Tibial nerve (tissue), 4 donors: ENCODE measurements around the gene ABL2. TPM values are rescaled to one million over a fixed set of nuclear protein-coding genes. Genes with fewer than 3 reads are reported as not detected.

ENCODE experiments used
- DNase-seq, 2 donors: peaks; one replicate each; pipeline ENCODE4 v3.0.0-alpha.2; 2019; ENCODE audit warnings: low spot score in 2 of 2
- H3K27ac ChIP-seq, 4 donors: fragments of 200-600 bp; sonication (generic) in 3 of 4; one replicate each; pipeline ENCODE4 v1.5.1; 2017 to 2019; ENCODE audit warnings: mild to moderate bottlenecking in 1 of 4
- H3K27me3 ChIP-seq, 2 donors: fragments of 200-600 bp; sonication (generic) in 1 of 2; one replicate each; pipeline versions ENCODE4 v1.5.1 to v1.6.0; 2017 to 2019
- H3K36me3 ChIP-seq, 3 donors: fragments of 200-600 bp; sonication (generic); one replicate each; pipeline ENCODE4 v1.5.1; 2018 to 2019
- H3K4me1 ChIP-seq, 4 donors: fragments of 200-600 bp; sonication (generic) in 3 of 4; one replicate each; pipeline ENCODE4 v1.5.1; 2017 to 2019
- H3K4me3 ChIP-seq, 4 donors: fragments of 200-600 bp; sonication (generic) in 3 of 4; one replicate each; pipeline ENCODE4 v1.5.1; 2017 to 2019; ENCODE audit warnings: mild to moderate bottlenecking in 1 of 4, moderate library complexity in 1 of 4
- H3K9me3 ChIP-seq, 4 donors: fragments of 200-600 bp; sonication (generic) in 3 of 4; one replicate each; pipeline ENCODE4 v1.5.1; 2017 to 2019
- EP300 ChIP-seq, 2 donors: sonication (generic); formaldehyde crosslinking; IDR thresholded peaks; one replicate each; pipeline ENCODE4 v1.6.1; 2017; ENCODE audit warnings: antibody characterized with exemption in 2 of 2, mild to moderate bottlenecking in 1 of 2
- POLR2A ChIP-seq, 2 donors: fragments of 450-650 bp; IDR thresholded peaks; one replicate each; pipeline ENCODE4 v1.6.1; 2017; ENCODE audit warnings: antibody characterized with exemption in 2 of 2, mild to moderate bottlenecking in 2 of 2, moderate library complexity in 2 of 2
- WGBS, 2 donors: methylation state at CpG; one replicate each; pipeline ENCODE4 v1.1.5; 2018; 5-methylcytosine and 5-hydroxymethylcytosine counted together
- total RNA-seq, 4 donors: library from RNA; depleted of rRNA; stranded (reverse); fragments of >200 nt; gene quantifications; one replicate each; pipeline ENCODE4 v1.1.0, GENCODE V29; 2016
- TF ChIP-seq, protein P1 (sequence below), 5 experiments: fragments of 200-600 bp in 3 of 5; fragments of 450-650 bp in 2 of 5; sonication (generic) in 3 of 5; IDR thresholded peaks; one replicate each; pipeline ENCODE4 v1.5.1; 2016 to 2019; ENCODE audit warnings: antibody characterized with exemption in 5 of 5, mild to moderate bottlenecking in 3 of 5, moderate library complexity in 2 of 5

Gene ABL2
- total RNA-seq, 4 donors from 2014 or later = 22.0 to 43.5 (median 27.0) TPM

DNA sequence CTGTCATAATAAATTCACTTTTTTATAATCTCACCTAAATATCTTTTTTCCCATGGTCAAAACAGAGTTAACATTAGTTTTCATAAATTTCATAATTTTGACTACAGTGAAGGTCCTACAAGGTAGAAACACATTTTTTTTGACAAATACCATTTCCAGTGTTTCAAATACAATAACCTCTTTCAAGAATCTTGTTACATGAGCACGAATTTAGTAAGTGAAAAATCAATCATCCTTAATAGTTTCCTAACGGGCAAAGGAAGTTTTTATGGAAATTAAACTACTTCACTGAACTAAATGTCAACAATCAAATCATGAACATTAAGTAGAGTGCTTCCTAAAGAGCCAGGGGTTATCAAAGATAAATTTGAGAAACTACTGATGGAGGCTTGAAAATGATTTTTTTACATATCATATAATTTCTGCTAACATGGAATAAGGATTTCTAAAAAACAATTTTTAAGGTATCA lies 35.4 kb downstream of the ABL2 start:
- no peaks in the 10 kb centered on the region for H3K36me3 ChIP-seq
- H3K27me3 ChIP-seq = no peaks in the 10 kb centered on the region
- H3K27ac ChIP-seq = no peak overlapping the region
- TF ChIP-seq, protein P1, sequence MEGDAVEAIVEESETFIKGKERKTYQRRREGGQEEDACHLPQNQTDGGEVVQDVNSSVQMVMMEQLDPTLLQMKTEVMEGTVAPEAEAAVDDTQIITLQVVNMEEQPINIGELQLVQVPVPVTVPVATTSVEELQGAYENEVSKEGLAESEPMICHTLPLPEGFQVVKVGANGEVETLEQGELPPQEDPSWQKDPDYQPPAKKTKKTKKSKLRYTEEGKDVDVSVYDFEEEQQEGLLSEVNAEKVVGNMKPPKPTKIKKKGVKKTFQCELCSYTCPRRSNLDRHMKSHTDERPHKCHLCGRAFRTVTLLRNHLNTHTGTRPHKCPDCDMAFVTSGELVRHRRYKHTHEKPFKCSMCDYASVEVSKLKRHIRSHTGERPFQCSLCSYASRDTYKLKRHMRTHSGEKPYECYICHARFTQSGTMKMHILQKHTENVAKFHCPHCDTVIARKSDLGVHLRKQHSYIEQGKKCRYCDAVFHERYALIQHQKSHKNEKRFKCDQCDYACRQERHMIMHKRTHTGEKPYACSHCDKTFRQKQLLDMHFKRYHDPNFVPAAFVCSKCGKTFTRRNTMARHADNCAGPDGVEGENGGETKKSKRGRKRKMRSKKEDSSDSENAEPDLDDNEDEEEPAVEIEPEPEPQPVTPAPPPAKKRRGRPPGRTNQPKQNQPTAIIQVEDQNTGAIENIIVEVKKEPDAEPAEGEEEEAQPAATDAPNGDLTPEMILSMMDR (IDR thresholded peaks at IDR 0.05) = no peak
- TF ChIP-seq POLR2A (IDR thresholded peaks at IDR 0.05) (no peak), EP300 (IDR thresholded peaks at IDR 0.05) (no peak)
- H3K4me1 ChIP-seq = peaks cover 0 to 26% (median 0%) of the 10 kb centered on the region in 4 donors
- no peaks in the 10 kb centered on the region for H3K9me3 ChIP-seq
- no peak for DNase-seq
- WGBS, 2 donors = 29 to 34% methylated on average over 2 of the region's 2 CpGs
- H3K4me3 ChIP-seq = no peak overlapping the region

DNA sequence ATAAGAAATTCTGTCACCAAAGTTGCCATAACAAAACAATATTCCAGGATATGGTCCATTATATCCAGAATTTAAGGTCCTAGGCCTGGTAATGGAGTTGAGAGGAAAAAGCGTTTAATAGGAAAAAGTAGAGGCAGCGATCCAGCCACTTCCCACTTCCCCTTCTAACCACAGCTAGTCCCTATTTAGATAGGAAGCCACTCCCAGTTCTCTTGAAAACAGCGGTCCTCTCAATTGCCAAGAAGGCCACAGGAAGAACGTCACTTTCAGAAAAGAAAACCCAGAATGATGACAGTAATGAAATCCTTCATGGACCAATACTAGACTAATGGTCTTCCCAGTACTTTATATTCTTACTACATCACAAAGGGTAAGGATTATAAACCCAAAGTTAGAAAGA lies 38.6 kb downstream of the ABL2 start:
- WGBS, 2 donors = 57 to 58% methylated on average over 4 of the region's 4 CpGs
- TF ChIP-seq, protein P1 (IDR thresholded peaks at IDR 0.05) = no peak
- no peak for TF ChIP-seq POLR2A (IDR thresholded peaks at IDR 0.05)
- peak; percentile 37 to 65 for TF ChIP-seq EP300 (IDR thresholded peaks at IDR 0.05)
- Histone ChIP-seq H3K9me3 (no peaks in the 10 kb centered on the region), H3K36me3 (no peaks in the 10 kb centered on the region), H3K4me3 (no peak overlapping the region), H3K4me1 (peaks cover 0 to 26% (median 0%) of the 10 kb centered on the region in 4 donors), H3K27ac (peak overlapping the region in 2 of 4 donors; percentile 37 to 73), H3K27me3 (no peaks in the 10 kb centered on the region)
- DNase-seq = no peak

DNA sequence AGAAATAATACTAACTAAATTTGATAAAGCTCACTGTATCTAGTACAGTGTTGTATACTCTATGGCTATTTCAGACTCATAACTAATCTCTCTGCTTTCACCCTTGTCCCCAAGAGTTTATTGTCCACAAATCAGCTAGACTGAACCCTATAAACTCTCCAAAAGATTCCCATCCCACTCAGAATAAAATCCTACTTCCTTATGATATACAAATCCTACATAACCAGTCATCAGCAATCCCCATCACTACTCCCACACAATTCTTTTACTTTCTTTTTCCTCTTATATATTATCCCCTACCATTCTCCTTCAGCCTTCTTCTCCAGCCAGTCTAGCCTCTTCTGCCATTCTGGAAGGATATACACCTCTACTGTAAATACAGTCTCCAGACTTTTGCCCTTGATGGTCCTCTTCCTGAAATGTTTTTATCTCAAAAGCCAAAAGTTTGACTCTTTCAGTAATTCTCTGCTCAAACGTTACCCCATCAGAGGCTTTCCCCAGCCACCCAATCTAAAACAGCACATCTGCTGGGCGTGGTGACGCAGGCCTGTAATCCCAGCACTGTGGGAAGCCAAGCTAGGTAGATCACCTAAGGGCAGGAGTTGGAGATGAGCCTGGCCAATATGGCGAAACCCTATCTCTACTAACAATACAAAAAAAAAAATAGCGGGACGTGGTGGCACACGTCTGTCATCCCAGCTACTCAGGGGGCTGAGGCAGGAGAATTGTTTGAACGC lies 41.6 kb downstream of the ABL2 start:
- no peak overlapping the region for H3K27ac ChIP-seq
- H3K27me3 ChIP-seq = no peaks in the 10 kb centered on the region
- TF ChIP-seq, protein P1 (IDR thresholded peaks at IDR 0.05) = no peak
- no peak for TF ChIP-seq EP300 (IDR thresholded peaks at IDR 0.05)
- TF ChIP-seq POLR2A (IDR thresholded peaks at IDR 0.05) = no peak
- H3K4me3 ChIP-seq = no peak overlapping the region
- no peak for DNase-seq
- H3K4me1 ChIP-seq = peaks cover 0 to 13% (median 0%) of the 10 kb centered on the region in 4 donors
- no peaks in the 10 kb centered on the region for H3K36me3 ChIP-seq
- 93 to 95% methylated on average over 8 of the region's 8 CpGs for WGBS, 2 donors
- no peaks in the 10 kb centered on the region for H3K9me3 ChIP-seq

DNA sequence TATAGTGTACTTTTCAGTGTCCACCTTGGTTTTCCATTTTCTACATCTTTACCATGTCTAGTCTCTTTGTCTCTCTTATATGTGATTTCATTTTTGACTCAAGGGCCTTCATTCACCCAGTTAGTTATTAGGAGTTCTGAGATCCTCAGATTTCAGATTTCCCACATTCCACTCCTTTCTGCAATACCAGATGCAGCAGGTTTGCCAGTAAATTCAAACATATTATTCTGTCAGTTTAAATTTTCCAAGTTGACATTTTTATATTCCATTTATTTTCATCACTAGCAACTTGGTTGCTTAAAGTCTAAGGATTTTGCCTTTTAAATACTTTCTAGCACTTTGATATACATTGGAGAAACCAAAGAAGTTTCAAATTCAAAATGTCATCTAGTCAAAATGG lies 42.4 kb downstream of the ABL2 start:
- DNase-seq = no peak
- no peak overlapping the region for H3K4me3 ChIP-seq
- H3K36me3 ChIP-seq = no peaks in the 10 kb centered on the region
- H3K27ac ChIP-seq = no peak overlapping the region
- TF ChIP-seq POLR2A (IDR thresholded peaks at IDR 0.05) (no peak), EP300 (IDR thresholded peaks at IDR 0.05) (no peak)
- TF ChIP-seq, protein P1 (IDR thresholded peaks at IDR 0.05) = no peak
- no peaks in the 10 kb centered on the region for H3K27me3 ChIP-seq
- H3K9me3 ChIP-seq = no peaks in the 10 kb centered on the region
- H3K4me1 ChIP-seq = peaks cover 0 to 13% (median 0%) of the 10 kb centered on the region in 4 donors

DNA sequence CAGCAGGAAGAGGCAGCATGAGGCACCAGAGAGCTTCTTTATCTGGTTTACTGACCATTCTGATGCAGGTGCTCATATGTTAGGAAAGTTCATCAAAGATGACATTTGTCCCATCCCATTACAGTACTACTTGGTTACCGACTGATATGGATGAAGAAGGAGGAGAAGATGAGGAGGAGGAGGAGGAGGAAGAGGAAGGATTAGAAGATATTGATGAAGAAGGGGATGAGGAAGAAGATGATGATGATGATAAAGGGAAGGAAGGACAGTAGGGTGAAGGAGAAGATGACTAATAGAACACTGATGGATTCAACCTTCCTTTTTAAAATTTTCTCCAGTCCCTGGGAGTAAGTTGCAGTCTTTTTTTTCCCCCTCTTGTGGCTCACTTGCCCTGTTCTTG lies 45.1 kb downstream of the ABL2 start:
- Histone ChIP-seq H3K27ac (no peak overlapping the region), H3K36me3 (no peaks in the 10 kb centered on the region), H3K4me1 (peaks cover 0 to 10% (median 0%) of the 10 kb centered on the region in 4 donors), H3K27me3 (no peaks in the 10 kb centered on the region), H3K9me3 (no peaks in the 10 kb centered on the region), H3K4me3 (no peak overlapping the region)
- WGBS, 2 donors = 77 to 88% methylated on average over 1 of the region's 1 CpG
- DNase-seq = no peak
- TF ChIP-seq EP300 (IDR thresholded peaks at IDR 0.05) (no peak), POLR2A (IDR thresholded peaks at IDR 0.05) (no peak)
- TF ChIP-seq, protein P1 (IDR thresholded peaks at IDR 0.05) = no peak
